ENCODE measurements around the gene ATRAID.
A peak's percentile ranks its signal among the peaks of the same experiment; 100 is the strongest.
"Not testable (repeated sequence)": the region's sequence is repeated elsewhere in the genome, so short reads cannot be mapped to it uniquely, and the experiment has no call there.

Gene ATRAID

GRCh38 chr2:27211943-27212625 is at the start of gene ATRAID, which contains the start of gene SLC5A6:
ATRAID (plus strand) TSS chr2:27212041; CDS start chr2:27212369, 328 bp downstream.
SLC5A6 (minus strand) TSS chr2:27212268; CDS start chr2:27207650, 4,618 bp downstream.
- DNase-seq, result peak; percentile 87 to 88

GRCh38 chr2:27162151-27163121 is 49.4 kb upstream of the ATRAID start:
- no peak for DNase-seq

GRCh38 chr2:27164960-27165763 is 46.7 kb upstream of the ATRAID start:
- no peak for DNase-seq

- DNase-seq, result no peak
Measured at GRCh38 chr2:27170581-27171337, 41.1 kb upstream of the ATRAID start.

GRCh38 chr2:27171351-27171848 is 40.4 kb upstream of the ATRAID start:
- DNase-seq, result no peak

GRCh38 chr2:27174638-27175037 is 37.2 kb upstream of the ATRAID start:
- no peak for DNase-seq

GRCh38 chr2:27175330-27175729 is 36.5 kb upstream of the ATRAID start:
- DNase-seq, result no peak

- DNase-seq, result not testable (repeated sequence)
Measured at GRCh38 chr2:27175781-27176180, 36.1 kb upstream of the ATRAID start.

GRCh38 chr2:27177441-27178351 is 34.1 kb upstream of the ATRAID start:
- no peak for DNase-seq

- no peak for DNase-seq
Measured at GRCh38 chr2:27178469-27178868, 33.4 kb upstream of the ATRAID start.

GRCh38 chr2:27179344-27180000 is 32.4 kb upstream of the ATRAID start:
- no peak for DNase-seq

- no peak for DNase-seq
Measured at GRCh38 chr2:27182346-27182745, 29.5 kb upstream of the ATRAID start.

GRCh38 chr2:27184115-27184514 is 27.7 kb upstream of the ATRAID start:
- DNase-seq, result no peak

GRCh38 chr2:27185331-27186026 is 26.4 kb upstream of the ATRAID start:
- DNase-seq, result no peak

- no peak for DNase-seq
Measured at GRCh38 chr2:27186613-27187345, 25.1 kb upstream of the ATRAID start.

GRCh38 chr2:27189989-27190388 is 21.9 kb upstream of the ATRAID start:
- no peak for DNase-seq

GRCh38 chr2:27191070-27191829 is 20.6 kb upstream of the ATRAID start:
- peak in 1 of 2 experiments; percentile 25 for DNase-seq
